Neuronal stem cell (in vitro differentiated cells): ENCODE results near the gene MAP2K7.

Experiments
- DNase-seq: peaks from one replicate; pipeline ENCODE4 v3.0.0-alpha.2; 2013; ENCODE audit warnings: low spot score
- H2AFZ ChIP-seq: one replicate; pipeline ENCODE4 v1.6.1; 2013; ENCODE audit warnings: mild to moderate bottlenecking, low read length, inconsistent platforms
- H2AK5ac ChIP-seq: 2 replicates; pipeline ENCODE4 v1.6.1; 2013; ENCODE audit warnings: low read depth, mild to moderate bottlenecking, inconsistent platforms, low read length, moderate library complexity, mixed read lengths
- H2BK120ac ChIP-seq: 2 replicates; pipeline ENCODE4 v1.6.1; 2013; ENCODE audit warnings: low read depth, mild to moderate bottlenecking, inconsistent platforms, low read length, moderate library complexity, mixed read lengths
- H2BK12ac ChIP-seq: one replicate; pipeline ENCODE4 v1.6.1; 2013; ENCODE audit warnings: low read length, inconsistent platforms
- H2BK15ac ChIP-seq: 2 replicates; pipeline ENCODE4 v1.6.1; 2013; ENCODE audit warnings: mild to moderate bottlenecking, low read length, inconsistent platforms, mixed read lengths
- H2BK5ac ChIP-seq: one replicate; pipeline ENCODE4 v1.6.1; 2013; ENCODE audit warnings: inconsistent platforms, mild to moderate bottlenecking, low read length, moderate library complexity
- H3K14ac ChIP-seq: one replicate; pipeline ENCODE4 v1.6.1; 2013; ENCODE audit warnings: low read length, inconsistent platforms
- H3K18ac ChIP-seq: 2 replicates; pipeline ENCODE4 v1.6.1; 2013; ENCODE audit warnings: low read length, inconsistent platforms
- H3K23ac ChIP-seq: 2 replicates; pipeline ENCODE4 v1.6.1; 2013; ENCODE audit warnings: low read depth, mild to moderate bottlenecking, mixed read lengths, low read length, inconsistent platforms; ENCODE audit not compliant: poor library complexity
- H3K27ac ChIP-seq: replicated peaks from 3 replicates; pipeline ENCODE4 v1.5.1; 2013; ENCODE audit warnings: low read length, inconsistent platforms
- H3K27me3 ChIP-seq, 3 experiments: 2 replicates each; pipeline ENCODE4 v1.6.1; 2013; ENCODE audit warnings: low read length in 3 of 3, mild to moderate bottlenecking in 2 of 3, inconsistent platforms in 1 of 3, low read depth in 1 of 3, mixed read lengths in 1 of 3, moderate library complexity in 1 of 3; ENCODE audit not compliant: control insufficient read depth in 3 of 3, insufficient read depth in 3 of 3
- H3K36me3 ChIP-seq, 2 donors: replicated peaks in 1 of 2; 2 replicates each; pipeline ENCODE4 v1.6.1; 2013; ENCODE audit warnings: low read length in 2 of 2; ENCODE audit not compliant: control insufficient read depth in 2 of 2, insufficient read depth in 2 of 2
- H3K4ac ChIP-seq: 2 replicates; pipeline ENCODE4 v1.6.1; 2013; ENCODE audit warnings: inconsistent platforms, mild to moderate bottlenecking, low read length, moderate library complexity
- H3K4me1 ChIP-seq, 2 donors: 1 replicate in 1 of 2; 2 replicates in 1 of 2; pipeline ENCODE4 v1.6.1; 2013; ENCODE audit warnings: low read length in 2 of 2, low read depth in 1 of 2; ENCODE audit not compliant: control insufficient read depth in 2 of 2, insufficient read depth in 1 of 2
- H3K4me2 ChIP-seq: one replicate; pipeline ENCODE4 v1.6.1; 2013; ENCODE audit warnings: mild to moderate bottlenecking, low read length, inconsistent platforms; ENCODE audit not compliant: insufficient read depth, poor library complexity, severe bottlenecking
- H3K4me3 ChIP-seq, 2 donors: 2 replicates each; pipeline ENCODE4 v1.5.1; 2013; ENCODE audit warnings: low read length in 2 of 2, mild to moderate bottlenecking in 2 of 2, inconsistent platforms in 1 of 2, moderate library complexity in 1 of 2
- H3K79me1 ChIP-seq: one replicate; pipeline ENCODE4 v1.6.1; 2013; ENCODE audit warnings: low read depth, mild to moderate bottlenecking, inconsistent platforms, low read length, moderate library complexity
- H3K9ac ChIP-seq: one replicate; pipeline ENCODE4 v1.6.1; 2013; ENCODE audit warnings: mild to moderate bottlenecking, low read depth, low read length, inconsistent platforms; ENCODE audit not compliant: poor library complexity
- H3K9me3 ChIP-seq, 2 donors: replicated peaks in 1 of 2; 2 replicates each; pipeline versions ENCODE3 to v1.6.1; 2013; ENCODE audit warnings: low read length in 2 of 2, mild to moderate bottlenecking in 2 of 2, inconsistent platforms in 1 of 2, low read depth in 1 of 2, mixed read lengths in 1 of 2, moderate library complexity in 1 of 2; ENCODE audit not compliant: control insufficient read depth in 2 of 2, insufficient read depth in 1 of 2
- H4K8ac ChIP-seq: one replicate; pipeline ENCODE4 v1.6.1; 2013; ENCODE audit warnings: low read depth, mild to moderate bottlenecking, inconsistent platforms, low read length, moderate library complexity
- H4K91ac ChIP-seq: one replicate; pipeline ENCODE4 v1.6.1; 2013; ENCODE audit warnings: low read length, low read depth, mild to moderate bottlenecking, inconsistent platforms; ENCODE audit not compliant: poor library complexity
- WGBS, 2 donors: extraction: QIAGEN DNeasy Blood & Tissue Kit; methylation state at CpG; one replicate each; pipeline ENCODE4 v1.1.7; 2013; ENCODE audit warnings: missing lambda C conversion rate in 2 of 2, mixed read lengths in 1 of 2; ENCODE audit not compliant: insufficient read length in 2 of 2, insufficient replicate concordance in 1 of 2; ENCODE audit errors: extremely low coverage in 2 of 2; 5-methylcytosine and 5-hydroxymethylcytosine counted together

MAP2K7 gene

DNA sequence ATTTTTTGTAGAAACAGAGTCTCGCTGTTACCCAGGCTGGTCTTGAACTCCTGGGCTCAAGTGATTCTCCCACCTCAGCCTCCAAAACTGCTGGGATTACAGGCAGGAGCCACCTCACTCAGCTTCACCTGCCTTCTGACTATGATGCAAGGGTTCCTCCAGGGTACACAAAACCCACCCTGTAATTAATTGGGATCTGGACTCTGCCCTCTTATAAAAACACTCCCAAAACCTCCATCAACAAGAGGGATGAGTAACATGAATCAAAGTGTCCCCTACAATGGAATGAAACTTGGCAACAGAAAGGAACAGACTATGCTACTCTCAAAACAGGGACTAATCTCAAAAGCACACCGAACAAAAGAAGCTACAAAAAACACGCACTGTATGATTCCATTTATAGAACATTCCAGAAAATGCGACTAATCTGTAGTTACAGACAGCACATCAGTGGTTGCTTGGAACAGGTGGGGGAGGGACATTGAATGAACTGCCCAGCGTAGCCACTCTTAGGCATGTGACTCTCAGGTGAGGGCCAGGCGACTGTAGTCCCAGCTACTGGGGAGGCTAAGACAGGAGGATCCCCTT lies 26.3 kb upstream of the MAP2K7 start:
- no peak overlapping the region for H2BK12ac ChIP-seq
- no CpG with 5 or more reads among the region's 6 CpGs for WGBS, 2 donors

DNA sequence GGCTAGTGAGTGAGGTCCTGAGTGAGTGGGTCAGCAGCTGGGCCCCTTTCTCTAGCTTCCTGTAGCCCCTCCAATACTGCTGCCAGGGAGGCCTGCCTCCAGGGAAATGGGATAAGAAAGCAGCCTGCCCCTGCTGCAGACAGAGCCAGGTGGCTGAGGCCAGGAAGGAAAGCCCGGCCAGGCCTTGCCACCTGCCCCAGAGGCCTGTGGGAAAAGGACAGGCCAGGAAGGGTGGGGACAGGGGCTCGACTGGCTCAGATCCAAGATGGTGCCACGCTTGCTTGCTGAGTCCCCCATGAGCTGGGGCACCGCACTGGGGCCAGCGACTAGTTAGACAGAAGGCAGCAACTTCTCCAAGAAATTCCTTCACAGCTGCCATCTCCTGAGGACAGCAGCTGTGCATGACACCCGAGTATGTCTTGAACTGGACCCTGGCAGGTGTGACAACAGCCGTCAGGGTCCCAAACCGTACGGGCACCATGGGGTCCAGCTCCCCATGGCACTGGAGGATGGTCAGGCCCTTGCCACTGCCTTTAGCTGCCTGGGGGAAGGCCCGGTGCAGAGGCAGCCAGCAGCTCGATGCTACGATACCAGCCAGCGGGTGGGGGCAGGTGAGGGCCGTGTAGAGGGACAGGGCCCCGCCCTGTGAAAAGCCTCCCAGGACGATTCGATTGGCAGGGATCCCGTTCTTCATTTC lies 24.4 kb upstream of the MAP2K7 start:
- Histone ChIP-seq H2BK15ac (peak overlapping the region; percentile 67), H3K18ac (no peak overlapping the region), H3K4me2 (no peak overlapping the region), H3K27me3 (no peaks in the 10 kb centered on the region), H3K23ac (no peak overlapping the region), H4K8ac (no peak overlapping the region), H2AFZ (peak overlapping the region; percentile 80), H3K14ac (no peak overlapping the region), H3K4me1 (peaks cover 2 to 4% of the 10 kb centered on the region in 2 donors), H2BK12ac (no peak overlapping the region), H3K4ac (no peak overlapping the region), H2BK120ac (no peak overlapping the region), H3K9me3 (no peaks in the 10 kb centered on the region), H3K27ac (no peak overlapping the region), H3K79me1 (no peaks in the 10 kb centered on the region), H3K36me3 (no peaks in the 10 kb centered on the region), H2BK5ac (no peak overlapping the region), H4K91ac (no peak overlapping the region), H3K9ac (no peak overlapping the region), H3K4me3 (no peak overlapping the region), H2AK5ac (no peak overlapping the region)
- DNase-seq = no peak
- no CpG with 5 or more reads among the region's 18 CpGs for WGBS, 2 donors

More for the DNA sequence above, 26.3 kb upstream of the MAP2K7 start:
- H2BK5ac ChIP-seq = no peak overlapping the region
- no peak overlapping the region for H4K91ac ChIP-seq
- H3K36me3 ChIP-seq = peaks cover 0 to 6% of the 10 kb centered on the region in 2 donors
- H3K4ac ChIP-seq = no peak overlapping the region
- H3K27me3 ChIP-seq = no peaks in the 10 kb centered on the region
- no peak overlapping the region for H3K18ac ChIP-seq
- no peak for DNase-seq
- no peak overlapping the region for H3K4me3 ChIP-seq
- peaks cover 3% of the 10 kb centered on the region for H3K79me1 ChIP-seq
- H2BK15ac ChIP-seq = no peak overlapping the region
- no peak overlapping the region for H2AK5ac ChIP-seq
- H3K9ac ChIP-seq = no peak overlapping the region
- no peak overlapping the region for H3K4me2 ChIP-seq
- no peaks in the 10 kb centered on the region for H3K9me3 ChIP-seq
- H3K4me1 ChIP-seq = peaks cover 10 to 16% of the 10 kb centered on the region in 2 donors
- no peak overlapping the region for H3K27ac ChIP-seq
- no peak overlapping the region for H2BK120ac ChIP-seq
- no peak overlapping the region for H2AFZ ChIP-seq
- no peak overlapping the region for H3K14ac ChIP-seq
- H4K8ac ChIP-seq = no peak overlapping the region
- H3K23ac ChIP-seq = no peak overlapping the region

DNA sequence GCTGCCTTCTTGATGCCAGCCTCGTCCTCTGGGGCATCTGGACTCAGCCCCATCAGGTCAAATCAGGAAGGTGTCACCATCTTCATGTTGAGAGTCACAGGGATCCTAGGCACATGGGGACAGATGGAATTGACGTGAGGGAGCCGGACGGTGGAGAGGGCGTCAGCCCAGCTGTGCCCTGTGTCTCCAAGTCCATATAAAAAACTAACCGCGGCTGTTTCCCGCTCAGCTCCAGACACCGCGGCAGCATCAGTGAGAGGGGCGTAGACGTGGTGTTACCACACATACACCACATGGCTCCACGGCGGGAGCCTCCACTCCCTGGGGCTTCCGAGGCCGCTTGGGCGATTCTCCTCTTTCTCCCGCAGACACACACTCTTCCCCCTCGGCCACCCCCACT lies 23.8 kb upstream of the MAP2K7 start:
- no CpG with 5 or more reads among the region's 19 CpGs for WGBS, 2 donors
- no peaks in the 10 kb centered on the region for H3K27me3 ChIP-seq
- no peaks in the 10 kb centered on the region for H3K9me3 ChIP-seq
- no peak overlapping the region for H3K9ac ChIP-seq
- no peak overlapping the region for H3K14ac ChIP-seq
- no peaks in the 10 kb centered on the region for H3K79me1 ChIP-seq
- peaks cover 1 to 2% of the 10 kb centered on the region in 2 donors for H3K4me1 ChIP-seq
- no peak for DNase-seq
- H2BK15ac ChIP-seq = no peak overlapping the region
- no peak overlapping the region for H2BK120ac ChIP-seq
- no peak overlapping the region for H3K27ac ChIP-seq
- H4K8ac ChIP-seq = no peak overlapping the region
- no peak overlapping the region for H3K4me3 ChIP-seq
- H3K4ac ChIP-seq = no peak overlapping the region
- no peaks in the 10 kb centered on the region for H3K36me3 ChIP-seq
- peak overlapping the region; percentile 80 for H2AFZ ChIP-seq
- no peak overlapping the region for H2BK5ac ChIP-seq
- H3K4me2 ChIP-seq = no peak overlapping the region
- H3K18ac ChIP-seq = no peak overlapping the region
- H3K23ac ChIP-seq = no peak overlapping the region
- no peak overlapping the region for H2BK12ac ChIP-seq
- H2AK5ac ChIP-seq = no peak overlapping the region
- no peak overlapping the region for H4K91ac ChIP-seq

DNA sequence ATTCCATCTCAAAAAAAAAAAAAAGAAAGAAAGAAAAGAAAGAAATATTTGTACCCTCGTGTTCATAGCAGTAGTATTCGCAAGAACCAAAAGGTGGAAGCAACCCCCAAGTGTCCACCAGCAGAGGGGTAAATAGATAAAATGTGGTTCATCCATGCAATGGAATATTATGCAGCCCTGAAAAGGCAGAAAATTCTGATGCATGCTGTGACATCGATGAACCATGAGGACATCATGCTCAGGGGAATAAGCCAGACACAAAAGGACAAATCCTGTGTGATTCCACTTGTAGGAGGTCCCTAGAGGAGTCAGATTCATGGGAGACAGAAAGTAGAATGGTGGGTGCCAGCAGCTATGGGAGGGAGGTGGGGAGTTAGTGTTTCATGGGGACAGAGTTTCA lies 21.8 kb upstream of the MAP2K7 start:
- Histone ChIP-seq H3K14ac (no peak overlapping the region), H3K9me3 (no peaks in the 10 kb centered on the region), H3K4ac (no peak overlapping the region), H3K27me3 (peaks cover 0 to 10% (median 0%) of the 10 kb centered on the region in 3 experiments), H2BK12ac (no peak overlapping the region), H3K4me3 (no peak overlapping the region), H2BK5ac (no peak overlapping the region), H3K27ac (no peak overlapping the region), H2AK5ac (no peak overlapping the region), H3K9ac (no peak overlapping the region), H3K4me2 (no peak overlapping the region), H3K79me1 (no peaks in the 10 kb centered on the region), H3K4me1 (no peaks in the 10 kb centered on the region), H2BK15ac (no peak overlapping the region), H4K91ac (no peak overlapping the region), H2BK120ac (no peak overlapping the region), H3K36me3 (no peaks in the 10 kb centered on the region), H3K18ac (no peak overlapping the region), H4K8ac (no peak overlapping the region), H3K23ac (no peak overlapping the region), H2AFZ (no peak overlapping the region)
- DNase-seq = no peak
- WGBS, 2 donors = no CpG with 5 or more reads among the region's 3 CpGs
